HCT116 (cell line): ENCODE measurements around the gene NECAP2. TPM values are rescaled to one million over a fixed set of nuclear protein-coding genes. Genes with fewer than 3 reads are reported as not detected.
"Not testable (repeated sequence)": the region's sequence is repeated elsewhere in the genome, so short reads cannot be mapped to it uniquely, and the experiment has no call there.

Source experiments
- ATAC-seq: fragments of 200-7000 bp; cut with Tn5 transposase; 2 replicates; pipeline ENCODE4 v1.9.1; 2020; ENCODE audit warnings: mild to moderate bottlenecking, moderate library complexity
- BruUV-seq: library from RNA; stranded (reverse); fragments of 400-500 nt; replicated peaks from 2 replicates; lab custom pipeline; 2021; lab: Mats Ljungman, UMichigan
- CTCF ChIA-PET: fragments of 300-600 bp; sonication (Branson Sonifier 250); formaldehyde crosslinking; loops from one replicate; lab custom pipeline; 2021; ENCODE audit warnings: antibody characterized with exemption; lab: Charles Lee
- POLR2A ChIA-PET: fragments of 300-600, 350-600 bp; sonication (Branson Sonifier 250); formaldehyde crosslinking; loops from one replicate; lab custom pipeline; 2021; ENCODE audit warnings: antibody characterized with exemption; lab: Charles Lee
- RAD21 ChIA-PET, 2 experiments: fragments of 300-600 bp; sonication (Branson Sonifier 250); formaldehyde crosslinking; loops; one replicate each; lab custom pipeline; 2023; ENCODE audit warnings: low total read pairs in 2 of 2; ENCODE audit not compliant: uncharacterized antibody in 2 of 2, unreplicated experiment in 2 of 2, low non-redundant PET in 1 of 2; lab: Charles Lee
- DNase-seq: peaks from one replicate; pipeline ENCODE4 v3.0.0-alpha.2; 2010; ENCODE audit warnings: low read depth, low spot score
- H2AFZ ChIP-seq: fragments of 200-600 bp; shearing (Covaris generic), sonication (generic); 2 replicates; pipeline ENCODE4 v1.6.1; 2017; ENCODE audit warnings: low read depth, mixed run types, mixed read lengths, antibody characterized with exemption, low read length; ENCODE audit not compliant: poor library complexity, severe bottlenecking
- H3K27ac ChIP-seq: 2 replicates; pipeline ENCODE4 v1.5.1; 2012; ENCODE audit warnings: low read depth, low read length
- H3K27me3 ChIP-seq: fragments of 200-600 bp; sonication (generic); 2 replicates; pipeline ENCODE4 v1.6.1; 2016; ENCODE audit warnings: mixed run types, low read length, mixed read lengths; ENCODE audit not compliant: insufficient read depth
- H3K36me3 ChIP-seq, 2 experiments: fragments of 200-500 bp in 1 of 2; fragments of 200-600 bp in 1 of 2; sonication (Bioruptor generic) in 1 of 2; sonication (generic) in 1 of 2; 2 replicates each; pipeline versions ENCODE4 v1.5.1 to v1.6.1; 2014 to 2016; ENCODE audit warnings: low read length in 2 of 2, inconsistent platforms in 1 of 2, mixed read lengths in 1 of 2, mixed run types in 1 of 2; ENCODE audit not compliant: insufficient read depth in 2 of 2, control insufficient read depth in 1 of 2
- H3K4me1 ChIP-seq, 2 experiments: fragments of 200-600 bp in 1 of 2; sonication (generic) in 1 of 2; 2 replicates each; pipeline versions ENCODE4 v1.5.1 to v1.6.1; 2012 to 2017; ENCODE audit warnings: low read length in 2 of 2, inconsistent platforms in 1 of 2, mild to moderate bottlenecking in 1 of 2, mixed read lengths in 1 of 2, mixed run types in 1 of 2, moderate library complexity in 1 of 2; ENCODE audit not compliant: insufficient read depth in 2 of 2, control insufficient read depth in 1 of 2
- H3K4me2 ChIP-seq: fragments of 200-600 bp; sonication (generic); 2 replicates; pipeline ENCODE4 v1.6.1; 2017; ENCODE audit warnings: mixed run types, low read length, mixed read lengths
- H3K4me3 ChIP-seq, 2 experiments: fragments of 200-600 bp in 1 of 2; sonication (generic) in 1 of 2; replicated peaks in 1 of 2; 2 replicates each; pipeline ENCODE4 v1.5.1; 2011 to 2016; ENCODE audit warnings: low read length in 2 of 2, control low read depth in 1 of 2, low read depth in 1 of 2, mild to moderate bottlenecking in 1 of 2, mixed read lengths in 1 of 2, mixed run types in 1 of 2
- H3K79me2 ChIP-seq: fragments of 200-600 bp; sonication (generic); 2 replicates; pipeline ENCODE4 v1.6.1; 2017; ENCODE audit warnings: mild to moderate bottlenecking, mixed run types, low read length, moderate library complexity, mixed read lengths; ENCODE audit not compliant: insufficient read depth
- H3K9ac ChIP-seq: fragments of 200-600 bp; sonication (generic); 2 replicates; pipeline ENCODE4 v1.6.1; 2016; ENCODE audit warnings: low read length, mixed read lengths
- H3K9me2 ChIP-seq: fragments of 200-600 bp; sonication (generic), shearing (Covaris generic); 2 replicates; pipeline ENCODE4 v1.6.1; 2017; ENCODE audit warnings: mixed run types, mild to moderate bottlenecking, moderate library complexity; ENCODE audit not compliant: insufficient read depth
- H3K9me3 ChIP-seq, 2 experiments: fragments of 200-500 bp in 1 of 2; fragments of 200-600 bp in 1 of 2; sonication (Bioruptor generic) in 1 of 2; sonication (generic) in 1 of 2; 2 replicates each; pipeline ENCODE4 v1.6.1; 2014 to 2017; ENCODE audit warnings: low read length in 2 of 2, mixed read lengths in 2 of 2, inconsistent platforms in 1 of 2, low read depth in 1 of 2, mild to moderate bottlenecking in 1 of 2, mixed run types in 1 of 2, moderate library complexity in 1 of 2; ENCODE audit not compliant: control insufficient read depth in 1 of 2, insufficient read depth in 1 of 2
- H4K20me1 ChIP-seq: fragments of 200-600 bp; sonication (generic), shearing (Covaris generic); 2 replicates; pipeline ENCODE4 v1.6.1; 2017; ENCODE audit warnings: mixed run types, mild to moderate bottlenecking, moderate library complexity; ENCODE audit not compliant: insufficient read depth
- CBX3 ChIP-seq: IDR thresholded peaks from 2 replicates; pipeline ENCODE4 v1.6.1; 2012; ENCODE audit warnings: low read depth
- POLR2A ChIP-seq: IDR thresholded peaks from 2 replicates; pipeline ENCODE4 v1.7.0; 2011; ENCODE audit warnings: borderline replicate concordance; ENCODE audit not compliant: insufficient read depth, insufficient read length; ENCODE audit errors: extremely low read depth
- RAD21 ChIP-seq: IDR thresholded peaks from 2 replicates; pipeline ENCODE4 v1.6.1; 2012; ENCODE audit warnings: low read depth, mild to moderate bottlenecking
- TCF7L2 ChIP-seq: IDR thresholded peaks from 2 replicates; pipeline ENCODE4 v1.7.0; 2011; ENCODE audit warnings: borderline replicate concordance, inconsistent platforms; ENCODE audit not compliant: insufficient read depth, insufficient read length; ENCODE audit errors: extremely low read depth
- ZFX ChIP-seq: fragments of 450-650 bp; IDR thresholded peaks from 2 replicates; pipeline ENCODE4 v1.6.1; 2017
- intact Hi-C: fragments of 100-400 bp; cut with micrococcal nuclease; formaldehyde crosslinking; loops from 2 replicates; pipeline ENCODE4 v1.10.0; 2022
- total RNA-seq: library from RNA; stranded (reverse); gene quantifications from one replicate; pipeline ENCODE4 v1.2.1, GENCODE V29; 2021; ENCODE audit not compliant: unreplicated experiment
- TF ChIP-seq, protein P1 (sequence below): IDR thresholded peaks from 2 replicates; pipeline ENCODE4 v1.6.1; 2011; ENCODE audit warnings: mild to moderate bottlenecking, low read length, moderate library complexity; ENCODE audit not compliant: insufficient replicate concordance; ENCODE audit errors: extremely low read depth

NECAP2 gene
- total RNA-seq, 1 experiment from 2014 or later: 35.5 TPM

DNA sequence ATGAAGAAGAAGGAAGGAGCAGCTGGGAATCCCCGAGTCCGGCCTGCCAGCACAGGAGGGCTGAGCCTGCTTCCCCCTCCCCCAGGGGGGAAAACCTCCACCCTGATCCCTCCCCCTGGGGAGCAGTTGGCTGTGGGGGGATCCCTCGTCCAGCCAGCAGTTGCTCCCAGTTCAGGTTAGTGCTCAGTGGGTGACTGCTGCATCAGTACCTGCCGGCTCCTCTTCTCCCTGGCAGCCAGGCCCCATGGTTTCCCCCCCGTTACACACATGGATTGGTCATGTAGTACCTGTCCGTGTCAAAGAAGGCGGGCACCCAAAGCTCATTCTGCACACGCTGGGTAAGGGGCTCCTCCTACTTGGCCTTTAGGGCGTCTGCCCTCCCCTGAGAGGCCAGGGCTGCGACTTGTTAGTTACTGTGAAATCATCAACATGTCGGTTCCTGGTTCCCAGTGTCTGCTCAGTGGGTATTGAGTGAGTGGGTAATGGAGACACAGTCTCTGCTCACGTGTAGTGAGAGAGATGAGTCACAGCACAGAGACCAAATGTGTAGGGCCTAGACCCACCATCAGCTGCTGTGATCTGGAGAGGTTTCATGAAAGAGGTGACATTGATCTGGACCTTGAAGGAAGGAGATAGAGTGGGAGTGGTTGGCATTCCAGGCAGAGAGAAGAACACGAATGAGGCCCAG is 11.5 kb downstream of the NECAP2 start:
- H4K20me1 ChIP-seq: no peaks in the 10 kb centered on the region

DNA sequence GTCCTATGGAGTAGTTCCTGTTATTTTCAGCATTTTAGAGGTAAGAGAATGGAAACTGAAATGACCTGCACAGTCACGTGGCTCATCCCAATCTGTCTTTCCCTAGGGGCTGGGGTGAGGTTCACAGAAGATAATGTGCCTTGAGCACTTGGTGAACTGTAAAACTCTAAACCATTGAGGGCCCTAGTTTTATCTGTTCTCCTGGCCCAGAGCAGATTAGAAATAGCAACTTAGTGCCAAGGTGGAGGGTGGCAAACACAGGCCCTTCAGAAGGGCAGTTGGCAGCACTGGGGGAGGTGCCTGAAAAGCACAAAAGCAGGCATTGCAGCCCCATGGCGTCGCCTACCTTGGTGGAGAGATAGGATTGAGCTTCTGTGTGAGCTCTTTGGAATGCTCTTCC is 14.4 kb downstream of the NECAP2 start:
- H3K4me3 ChIP-seq, H3K79me2 ChIP-seq, H2AFZ ChIP-seq, POLR2A ChIA-PET, H4K20me1 ChIP-seq, H3K4me2 ChIP-seq, DNase-seq, H3K9me2 ChIP-seq, BruUV-seq, intact Hi-C loops, H3K9me3 ChIP-seq, H3K9ac ChIP-seq, ATAC-seq, RAD21 ChIA-PET, H3K4me1 ChIP-seq, CTCF ChIA-PET, H3K27me3 ChIP-seq, H3K27ac ChIP-seq: not testable (repeated sequence)
- peaks cover 38 to 42% of the 10 kb centered on the region in 2 experiments; a peak in 3 of 4 replicates for H3K36me3 ChIP-seq

More for the DNA sequence above, 11.5 kb downstream of the NECAP2 start:
- no peak overlapping the region for H3K27ac ChIP-seq
- POLR2A ChIA-PET: interaction anchor here (1.5 kb wide), 1 partner anchor 11 kb away, joined by 5 read pairs; the partner anchor contains the start of gene NECAP2
- no peak for ATAC-seq
- no peaks in the 10 kb centered on the region for H3K79me2 ChIP-seq
- no peak overlapping the region for H3K9ac ChIP-seq
- H2AFZ ChIP-seq: no peak overlapping the region
- peaks cover 37 to 42% of the 10 kb centered on the region in 2 experiments for H3K36me3 ChIP-seq
- H3K4me3 ChIP-seq: no peak overlapping the region
- H3K4me2 ChIP-seq: no peak overlapping the region
- no TSS peak for BruUV-seq
- TF ChIP-seq TCF7L2 (no peak), POLR2A (no peak), RAD21 (no peak), CBX3 (no peak), ZFX (no peak)
- TF ChIP-seq, protein P1, sequence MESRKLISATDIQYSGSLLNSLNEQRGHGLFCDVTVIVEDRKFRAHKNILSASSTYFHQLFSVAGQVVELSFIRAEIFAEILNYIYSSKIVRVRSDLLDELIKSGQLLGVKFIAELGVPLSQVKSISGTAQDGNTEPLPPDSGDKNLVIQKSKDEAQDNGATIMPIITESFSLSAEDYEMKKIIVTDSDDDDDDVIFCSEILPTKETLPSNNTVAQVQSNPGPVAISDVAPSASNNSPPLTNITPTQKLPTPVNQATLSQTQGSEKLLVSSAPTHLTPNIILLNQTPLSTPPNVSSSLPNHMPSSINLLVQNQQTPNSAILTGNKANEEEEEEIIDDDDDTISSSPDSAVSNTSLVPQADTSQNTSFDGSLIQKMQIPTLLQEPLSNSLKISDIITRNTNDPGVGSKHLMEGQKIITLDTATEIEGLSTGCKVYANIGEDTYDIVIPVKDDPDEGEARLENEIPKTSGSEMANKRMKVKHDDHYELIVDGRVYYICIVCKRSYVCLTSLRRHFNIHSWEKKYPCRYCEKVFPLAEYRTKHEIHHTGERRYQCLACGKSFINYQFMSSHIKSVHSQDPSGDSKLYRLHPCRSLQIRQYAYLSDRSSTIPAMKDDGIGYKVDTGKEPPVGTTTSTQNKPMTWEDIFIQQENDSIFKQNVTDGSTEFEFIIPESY: no peak
- DNase-seq: no peak
- H3K4me1 ChIP-seq: no peaks in the 10 kb centered on the region
- CTCF ChIA-PET: no interaction called here
- H3K9me3 ChIP-seq: no peaks in the 10 kb centered on the region
- intact Hi-C loops: no loop called here
- RAD21 ChIA-PET: no interaction called here
- no peaks in the 10 kb centered on the region for H3K27me3 ChIP-seq
- no peaks in the 10 kb centered on the region for H3K9me2 ChIP-seq

GRCh38 chr1:16456151-16456550 is 15.6 kb downstream of the NECAP2 start:
- H2AFZ ChIP-seq, H3K4me1 ChIP-seq, H3K79me2 ChIP-seq, H3K4me3 ChIP-seq, H3K27me3 ChIP-seq, POLR2A ChIA-PET, H3K9me2 ChIP-seq, H3K9me3 ChIP-seq, H3K4me2 ChIP-seq, DNase-seq, H3K9ac ChIP-seq, intact Hi-C loops, RAD21 ChIA-PET, H4K20me1 ChIP-seq, ATAC-seq, H3K27ac ChIP-seq, CTCF ChIA-PET, BruUV-seq: not testable (repeated sequence)
- peaks cover 38 to 42% of the 10 kb centered on the region in 2 experiments; a peak in 3 of 4 replicates for H3K36me3 ChIP-seq
